Measurements from ENCODE around the gene C21orf58. TPM values are rescaled to one million over a fixed set of nuclear protein-coding genes. Genes with fewer than 3 reads are reported as not detected.

Gene C21orf58
- total and polyA plus RNA-seq, 2 experiments from 2014 or later: 17.7 to 23.9 TPM

DNA sequence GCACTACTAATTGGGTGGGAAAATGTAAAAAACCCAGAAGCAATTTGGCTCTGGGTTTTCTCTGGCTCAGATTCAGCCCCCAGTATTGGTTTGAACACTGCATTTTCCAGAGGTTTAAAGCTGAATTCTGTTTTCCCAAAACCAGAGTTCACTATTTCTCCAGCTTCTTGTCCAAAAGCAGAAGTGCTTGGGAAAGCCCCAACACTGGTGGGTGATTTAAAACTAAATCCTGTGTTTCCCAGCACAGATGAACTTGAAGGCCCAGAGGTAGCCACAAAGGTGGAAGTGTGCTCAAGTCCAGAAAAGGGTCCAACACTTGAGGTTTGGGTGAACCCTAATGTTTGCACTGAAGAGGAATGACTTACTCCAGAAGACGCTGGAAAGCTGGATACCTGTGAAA, 38.9 kb downstream of the C21orf58 start:
- no peak overlapping the region for H3K27ac ChIP-seq (ENCODE audit: low read depth)
- H3K79me2 ChIP-seq (replicated peaks; ENCODE audit: insufficient read depth): peaks cover 68% of the 10 kb centered on the region
- H3K36me3 Mint-ChIP-seq (ENCODE audit: low read depth): peaks cover 49% of the 10 kb centered on the region
- peaks cover 20% of the 10 kb centered on the region for H3K36me3 ChIP-seq (ENCODE audit: insufficient read depth)
- H3K4me3 Mint-ChIP-seq: peak overlapping the region; percentile 91
- H3K27me3 ChIP-seq (ENCODE audit: insufficient read depth): no peaks in the 10 kb centered on the region
- peak overlapping the region; percentile 83 for H3K4me3 ChIP-seq
- peaks cover 41% of the 10 kb centered on the region for H3K4me1 Mint-ChIP-seq
- H3K4me1 ChIP-seq (ENCODE audit: insufficient read depth): peaks cover 50% of the 10 kb centered on the region
- DNase-seq (ENCODE audit: low spot score) (no peak), ATAC-seq (no peak)
- TF ChIP-seq EZH2 (IDR thresholded peaks at IDR 0.05; ENCODE audit: low read depth, unreplicated experiment) (no peak), NANOG (IDR thresholded peaks at IDR 0.05; ENCODE audit: borderline replicate concordance) (no peak), ZNF331 (CRISPR knock-in tag; IDR thresholded peaks at IDR 0.05; ENCODE audit: low read depth) (no peak), CREB1 (CRISPR knock-in tag; IDR thresholded peaks at IDR 0.05; ENCODE audit: low read depth) (no peak), EZH2phosphoT487 (IDR thresholded peaks at IDR 0.05; ENCODE audit: unreplicated experiment) (no peak), STAT1 (IDR thresholded peaks at IDR 0.05; ENCODE audit: unreplicated experiment) (no peak), ZNF114 (CRISPR knock-in tag; IDR thresholded peaks at IDR 0.05) (no peak), POLR2AphosphoS5 (IDR thresholded peaks at IDR 0.05; ENCODE audit: low read depth) (no peak), JUNB (IDR thresholded peaks at IDR 0.05; ENCODE audit: unreplicated experiment) (no peak)
- TF ChIP-seq, protein P1, sequence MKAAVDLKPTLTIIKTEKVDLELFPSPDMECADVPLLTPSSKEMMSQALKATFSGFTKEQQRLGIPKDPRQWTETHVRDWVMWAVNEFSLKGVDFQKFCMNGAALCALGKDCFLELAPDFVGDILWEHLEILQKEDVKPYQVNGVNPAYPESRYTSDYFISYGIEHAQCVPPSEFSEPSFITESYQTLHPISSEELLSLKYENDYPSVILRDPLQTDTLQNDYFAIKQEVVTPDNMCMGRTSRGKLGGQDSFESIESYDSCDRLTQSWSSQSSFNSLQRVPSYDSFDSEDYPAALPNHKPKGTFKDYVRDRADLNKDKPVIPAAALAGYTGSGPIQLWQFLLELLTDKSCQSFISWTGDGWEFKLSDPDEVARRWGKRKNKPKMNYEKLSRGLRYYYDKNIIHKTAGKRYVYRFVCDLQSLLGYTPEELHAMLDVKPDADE (IDR thresholded peaks at IDR 0.05): no peak
- TF ChIP-seq, protein P2, sequence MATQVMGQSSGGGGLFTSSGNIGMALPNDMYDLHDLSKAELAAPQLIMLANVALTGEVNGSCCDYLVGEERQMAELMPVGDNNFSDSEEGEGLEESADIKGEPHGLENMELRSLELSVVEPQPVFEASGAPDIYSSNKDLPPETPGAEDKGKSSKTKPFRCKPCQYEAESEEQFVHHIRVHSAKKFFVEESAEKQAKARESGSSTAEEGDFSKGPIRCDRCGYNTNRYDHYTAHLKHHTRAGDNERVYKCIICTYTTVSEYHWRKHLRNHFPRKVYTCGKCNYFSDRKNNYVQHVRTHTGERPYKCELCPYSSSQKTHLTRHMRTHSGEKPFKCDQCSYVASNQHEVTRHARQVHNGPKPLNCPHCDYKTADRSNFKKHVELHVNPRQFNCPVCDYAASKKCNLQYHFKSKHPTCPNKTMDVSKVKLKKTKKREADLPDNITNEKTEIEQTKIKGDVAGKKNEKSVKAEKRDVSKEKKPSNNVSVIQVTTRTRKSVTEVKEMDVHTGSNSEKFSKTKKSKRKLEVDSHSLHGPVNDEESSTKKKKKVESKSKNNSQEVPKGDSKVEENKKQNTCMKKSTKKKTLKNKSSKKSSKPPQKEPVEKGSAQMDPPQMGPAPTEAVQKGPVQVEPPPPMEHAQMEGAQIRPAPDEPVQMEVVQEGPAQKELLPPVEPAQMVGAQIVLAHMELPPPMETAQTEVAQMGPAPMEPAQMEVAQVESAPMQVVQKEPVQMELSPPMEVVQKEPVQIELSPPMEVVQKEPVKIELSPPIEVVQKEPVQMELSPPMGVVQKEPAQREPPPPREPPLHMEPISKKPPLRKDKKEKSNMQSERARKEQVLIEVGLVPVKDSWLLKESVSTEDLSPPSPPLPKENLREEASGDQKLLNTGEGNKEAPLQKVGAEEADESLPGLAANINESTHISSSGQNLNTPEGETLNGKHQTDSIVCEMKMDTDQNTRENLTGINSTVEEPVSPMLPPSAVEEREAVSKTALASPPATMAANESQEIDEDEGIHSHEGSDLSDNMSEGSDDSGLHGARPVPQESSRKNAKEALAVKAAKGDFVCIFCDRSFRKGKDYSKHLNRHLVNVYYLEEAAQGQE (IDR thresholded peaks at IDR 0.05; ENCODE audit: unreplicated experiment): no peak
- TF ChIP-seq, protein P3, sequence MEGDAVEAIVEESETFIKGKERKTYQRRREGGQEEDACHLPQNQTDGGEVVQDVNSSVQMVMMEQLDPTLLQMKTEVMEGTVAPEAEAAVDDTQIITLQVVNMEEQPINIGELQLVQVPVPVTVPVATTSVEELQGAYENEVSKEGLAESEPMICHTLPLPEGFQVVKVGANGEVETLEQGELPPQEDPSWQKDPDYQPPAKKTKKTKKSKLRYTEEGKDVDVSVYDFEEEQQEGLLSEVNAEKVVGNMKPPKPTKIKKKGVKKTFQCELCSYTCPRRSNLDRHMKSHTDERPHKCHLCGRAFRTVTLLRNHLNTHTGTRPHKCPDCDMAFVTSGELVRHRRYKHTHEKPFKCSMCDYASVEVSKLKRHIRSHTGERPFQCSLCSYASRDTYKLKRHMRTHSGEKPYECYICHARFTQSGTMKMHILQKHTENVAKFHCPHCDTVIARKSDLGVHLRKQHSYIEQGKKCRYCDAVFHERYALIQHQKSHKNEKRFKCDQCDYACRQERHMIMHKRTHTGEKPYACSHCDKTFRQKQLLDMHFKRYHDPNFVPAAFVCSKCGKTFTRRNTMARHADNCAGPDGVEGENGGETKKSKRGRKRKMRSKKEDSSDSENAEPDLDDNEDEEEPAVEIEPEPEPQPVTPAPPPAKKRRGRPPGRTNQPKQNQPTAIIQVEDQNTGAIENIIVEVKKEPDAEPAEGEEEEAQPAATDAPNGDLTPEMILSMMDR (conservative IDR thresholded peaks at IDR 0.05; ENCODE audit: low read depth in 2 of 2): no peak
- TF ChIP-seq, protein P4, sequence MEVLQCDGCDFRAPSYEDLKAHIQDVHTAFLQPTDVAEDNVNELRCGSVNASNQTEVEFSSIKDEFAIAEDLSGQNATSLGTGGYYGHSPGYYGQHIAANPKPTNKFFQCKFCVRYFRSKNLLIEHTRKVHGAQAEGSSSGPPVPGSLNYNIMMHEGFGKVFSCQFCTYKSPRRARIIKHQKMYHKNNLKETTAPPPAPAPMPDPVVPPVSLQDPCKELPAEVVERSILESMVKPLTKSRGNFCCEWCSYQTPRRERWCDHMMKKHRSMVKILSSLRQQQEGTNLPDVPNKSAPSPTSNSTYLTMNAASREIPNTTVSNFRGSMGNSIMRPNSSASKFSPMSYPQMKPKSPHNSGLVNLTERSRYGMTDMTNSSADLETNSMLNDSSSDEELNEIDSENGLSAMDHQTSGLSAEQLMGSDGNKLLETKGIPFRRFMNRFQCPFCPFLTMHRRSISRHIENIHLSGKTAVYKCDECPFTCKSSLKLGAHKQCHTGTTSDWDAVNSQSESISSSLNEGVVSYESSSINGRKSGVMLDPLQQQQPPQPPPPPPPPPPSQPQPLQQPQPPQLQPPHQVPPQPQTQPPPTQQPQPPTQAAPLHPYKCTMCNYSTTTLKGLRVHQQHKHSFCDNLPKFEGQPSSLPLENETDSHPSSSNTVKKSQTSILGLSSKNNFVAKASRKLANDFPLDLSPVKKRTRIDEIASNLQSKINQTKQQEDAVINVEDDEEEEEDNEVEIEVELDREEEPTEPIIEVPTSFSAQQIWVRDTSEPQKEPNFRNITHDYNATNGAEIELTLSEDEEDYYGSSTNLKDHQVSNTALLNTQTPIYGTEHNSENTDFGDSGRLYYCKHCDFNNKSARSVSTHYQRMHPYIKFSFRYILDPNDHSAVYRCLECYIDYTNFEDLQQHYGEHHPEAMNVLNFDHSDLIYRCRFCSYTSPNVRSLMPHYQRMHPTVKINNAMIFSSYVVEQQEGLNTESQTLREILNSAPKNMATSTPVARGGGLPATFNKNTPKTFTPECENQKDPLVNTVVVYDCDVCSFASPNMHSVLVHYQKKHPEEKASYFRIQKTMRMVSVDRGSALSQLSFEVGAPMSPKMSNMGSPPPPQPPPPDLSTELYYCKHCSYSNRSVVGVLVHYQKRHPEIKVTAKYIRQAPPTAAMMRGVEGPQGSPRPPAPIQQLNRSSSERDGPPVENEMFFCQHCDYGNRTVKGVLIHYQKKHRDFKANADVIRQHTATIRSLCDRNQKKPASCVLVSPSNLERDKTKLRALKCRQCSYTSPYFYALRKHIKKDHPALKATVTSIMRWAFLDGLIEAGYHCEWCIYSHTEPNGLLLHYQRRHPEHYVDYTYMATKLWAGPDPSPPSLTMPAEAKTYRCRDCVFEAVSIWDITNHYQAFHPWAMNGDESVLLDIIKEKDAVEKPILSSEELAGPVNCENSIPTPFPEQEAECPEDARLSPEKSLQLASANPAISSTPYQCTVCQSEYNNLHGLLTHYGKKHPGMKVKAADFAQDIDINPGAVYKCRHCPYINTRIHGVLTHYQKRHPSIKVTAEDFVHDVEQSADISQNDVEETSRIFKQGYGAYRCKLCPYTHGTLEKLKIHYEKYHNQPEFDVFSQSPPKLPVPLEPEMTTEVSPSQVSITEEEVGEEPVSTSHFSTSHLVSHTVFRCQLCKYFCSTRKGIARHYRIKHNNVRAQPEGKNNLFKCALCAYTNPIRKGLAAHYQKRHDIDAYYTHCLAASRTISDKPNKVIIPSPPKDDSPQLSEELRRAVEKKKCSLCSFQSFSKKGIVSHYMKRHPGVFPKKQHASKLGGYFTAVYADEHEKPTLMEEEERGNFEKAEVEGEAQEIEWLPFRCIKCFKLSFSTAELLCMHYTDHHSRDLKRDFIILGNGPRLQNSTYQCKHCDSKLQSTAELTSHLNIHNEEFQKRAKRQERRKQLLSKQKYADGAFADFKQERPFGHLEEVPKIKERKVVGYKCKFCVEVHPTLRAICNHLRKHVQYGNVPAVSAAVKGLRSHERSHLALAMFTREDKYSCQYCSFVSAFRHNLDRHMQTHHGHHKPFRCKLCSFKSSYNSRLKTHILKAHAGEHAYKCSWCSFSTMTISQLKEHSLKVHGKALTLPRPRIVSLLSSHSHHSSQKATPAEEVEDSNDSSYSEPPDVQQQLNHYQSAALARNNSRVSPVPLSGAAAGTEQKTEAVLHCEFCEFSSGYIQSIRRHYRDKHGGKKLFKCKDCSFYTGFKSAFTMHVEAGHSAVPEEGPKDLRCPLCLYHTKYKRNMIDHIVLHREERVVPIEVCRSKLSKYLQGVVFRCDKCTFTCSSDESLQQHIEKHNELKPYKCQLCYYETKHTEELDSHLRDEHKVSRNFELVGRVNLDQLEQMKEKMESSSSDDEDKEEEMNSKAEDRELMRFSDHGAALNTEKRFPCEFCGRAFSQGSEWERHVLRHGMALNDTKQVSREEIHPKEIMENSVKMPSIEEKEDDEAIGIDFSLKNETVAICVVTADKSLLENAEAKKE (CRISPR knock-in tag; IDR thresholded peaks at IDR 0.05): no peak
- H3K27ac Mint-ChIP-seq: no peak overlapping the region
- peaks cover 48% of the 10 kb centered on the region for H4K20me1 ChIP-seq (replicated peaks; ENCODE audit: insufficient read depth)
- no peaks in the 10 kb centered on the region for H3K9me2 ChIP-seq (ENCODE audit: insufficient read depth)
- peaks cover 8% of the 10 kb centered on the region for H3K27me3 Mint-ChIP-seq (ENCODE audit: insufficient read depth, low read depth, poor library complexity)
- no peak overlapping the region for H2AFZ ChIP-seq
- peak overlapping the region; percentile 91 for H3K4me2 ChIP-seq
- H3F3A ChIP-seq (replicated peaks; ENCODE audit: low read depth): peaks cover 30% of the 10 kb centered on the region
- no peaks in the 10 kb centered on the region for H3K9me3 Mint-ChIP-seq

Measured in GM23338 (cell line).